HepG2 (cell line): Measurements from ENCODE around the gene TAF8. TPM values are rescaled to one million over a fixed set of nuclear protein-coding genes. Genes with fewer than 3 reads are reported as not detected.

Experiments
- FOSL1 ChIP-seq: sonication (generic); formaldehyde crosslinking; IDR thresholded peaks from 2 replicates; pipeline ENCODE4 v1.9.0; 2021; ENCODE audit warnings: missing genetic modification reagents, borderline replicate concordance
- GTF2F1 ChIP-seq: fragments of 150-350 bp; IDR thresholded peaks from 2 replicates; pipeline ENCODE4 v1.6.1; 2014; ENCODE audit warnings: low read length
- NR2F1 ChIP-seq, 2 experiments: fragments of 450-650 bp in 1 of 2; formaldehyde crosslinking in 1 of 2; IDR thresholded peaks; 2 replicates each; pipeline versions ENCODE4 v1.5.0 to v1.6.1; 2016 to 2020; ENCODE audit warnings: mild to moderate bottlenecking in 1 of 2, missing compliant biosample characterization in 1 of 2, missing genetic modification reagents in 1 of 2, moderate library complexity in 1 of 2
- PHF21A ChIP-seq: sonication (generic); formaldehyde crosslinking; IDR thresholded peaks from 2 replicates; pipeline ENCODE4 v1.5.0; 2020; ENCODE audit warnings: mild to moderate bottlenecking, missing genetic modification reagents
- ZNF383 ChIP-seq: sonication (generic); formaldehyde crosslinking; IDR thresholded peaks from 2 replicates; pipeline ENCODE4 v1.4.0; 2020; ENCODE audit warnings: missing genetic modification reagents, mild to moderate bottlenecking, borderline replicate concordance
- polyA plus RNA-seq, 8 experiments: library from polyadenylated mRNA; depleted of rRNA in 3 of 8; stranded (reverse) in 7 of 8; unstranded in 1 of 8; fragments of >200 nt; fragmentation: Illumina TruSeq in 4 of 8; extraction: Trizol in 4 of 8; gene quantifications; 2 replicates each; pipeline versions ENCODE4 v1.2.1 to v1.2.3, GENCODE V29; 2011 to 2016; ENCODE audit warnings: low read depth in 4 of 8, missing spikeins in 1 of 8, mixed read lengths in 1 of 8; ENCODE audit not compliant: insufficient read depth in 1 of 8
- total RNA-seq, 5 experiments: library from RNA; depleted of rRNA; stranded (reverse); fragments of >200 nt; fragmentation: Illumina TruSeq; extraction: Trizol; gene quantifications; 2 replicates each; pipeline ENCODE4 v1.2.3, GENCODE V29; 2016; ENCODE audit warnings: low read depth in 1 of 5
- TF ChIP-seq, protein P1 (sequence below): sonication (generic); formaldehyde crosslinking; IDR thresholded peaks from 2 replicates; pipeline ENCODE4 v1.5.1; 2020; ENCODE audit warnings: missing genetic modification reagents, mild to moderate bottlenecking, borderline replicate concordance
- TF ChIP-seq, protein P2 (sequence below): sonication (generic); formaldehyde crosslinking; IDR thresholded peaks from 2 replicates; pipeline ENCODE4 v1.5.1; 2020; ENCODE audit warnings: missing genetic modification reagents, mild to moderate bottlenecking, borderline replicate concordance
- TF ChIP-seq, protein P3 (sequence below): sonication (generic); formaldehyde crosslinking; IDR thresholded peaks from 2 replicates; pipeline ENCODE4 v1.4.0; 2020; ENCODE audit warnings: missing genetic modification reagents, borderline replicate concordance
- TF ChIP-seq, protein P4 (sequence below): sonication (generic); formaldehyde crosslinking; IDR thresholded peaks from 2 replicates; pipeline ENCODE4 v1.5.0; 2020; ENCODE audit warnings: mild to moderate bottlenecking, missing genetic modification reagents, moderate library complexity
- TF ChIP-seq, protein P5 (sequence below): sonication (generic); formaldehyde crosslinking; IDR thresholded peaks from 2 replicates; pipeline ENCODE4 v1.5.0; 2020; ENCODE audit warnings: mild to moderate bottlenecking, missing genetic modification reagents

Gene TAF8
- total and polyA plus RNA-seq, 2 of the 13 experiments (the other 11 are each of a cell fraction or from before 2014, with no cell fraction given) = 25.2 to 25.8 TPM

DNA sequence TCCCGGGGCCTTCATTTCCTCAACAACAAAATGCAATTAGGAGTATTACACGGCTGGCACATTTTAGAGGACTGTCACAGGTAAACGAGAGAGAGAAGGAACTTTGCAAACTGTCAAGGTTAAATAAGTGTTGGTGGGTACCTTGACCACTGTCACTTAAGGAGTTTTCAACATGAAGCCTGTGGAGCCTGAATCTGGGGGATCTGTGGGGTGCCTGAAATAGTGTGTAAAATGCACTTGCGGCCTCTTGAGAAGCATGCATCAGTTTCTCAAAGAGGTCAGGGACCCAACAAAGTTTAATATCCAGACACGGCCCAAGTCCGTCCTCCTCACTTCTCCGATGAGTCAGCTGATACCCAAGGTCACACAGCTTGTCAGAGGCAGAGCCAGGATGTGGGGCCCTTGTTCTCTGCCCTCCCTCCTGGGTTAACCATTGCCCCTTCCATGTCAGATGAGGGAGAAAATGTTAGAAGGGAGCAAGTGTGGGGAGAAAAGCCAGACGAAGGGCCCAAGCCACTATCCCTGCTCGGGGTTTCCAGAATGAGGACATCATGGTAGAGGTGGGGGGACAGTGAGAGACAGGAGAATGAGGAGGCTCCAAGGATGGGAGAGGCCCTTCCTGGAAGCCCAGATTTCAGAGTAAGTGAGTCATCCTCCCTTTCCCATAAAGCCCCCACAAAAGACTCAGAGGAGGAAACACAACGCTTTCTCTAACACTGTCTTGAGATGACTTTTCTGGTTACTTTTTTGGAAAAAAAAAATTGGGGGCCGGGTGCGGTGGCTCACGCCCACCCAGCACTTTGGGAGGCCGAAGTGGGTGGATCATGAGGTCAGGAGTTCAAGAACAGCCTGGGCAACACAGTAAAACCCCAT lies 49.9 kb downstream of the TAF8 start (continued):
- no peak for TF ChIP-seq ZNF383 (CRISPR knock-in tag)
- TF ChIP-seq, protein P1, sequence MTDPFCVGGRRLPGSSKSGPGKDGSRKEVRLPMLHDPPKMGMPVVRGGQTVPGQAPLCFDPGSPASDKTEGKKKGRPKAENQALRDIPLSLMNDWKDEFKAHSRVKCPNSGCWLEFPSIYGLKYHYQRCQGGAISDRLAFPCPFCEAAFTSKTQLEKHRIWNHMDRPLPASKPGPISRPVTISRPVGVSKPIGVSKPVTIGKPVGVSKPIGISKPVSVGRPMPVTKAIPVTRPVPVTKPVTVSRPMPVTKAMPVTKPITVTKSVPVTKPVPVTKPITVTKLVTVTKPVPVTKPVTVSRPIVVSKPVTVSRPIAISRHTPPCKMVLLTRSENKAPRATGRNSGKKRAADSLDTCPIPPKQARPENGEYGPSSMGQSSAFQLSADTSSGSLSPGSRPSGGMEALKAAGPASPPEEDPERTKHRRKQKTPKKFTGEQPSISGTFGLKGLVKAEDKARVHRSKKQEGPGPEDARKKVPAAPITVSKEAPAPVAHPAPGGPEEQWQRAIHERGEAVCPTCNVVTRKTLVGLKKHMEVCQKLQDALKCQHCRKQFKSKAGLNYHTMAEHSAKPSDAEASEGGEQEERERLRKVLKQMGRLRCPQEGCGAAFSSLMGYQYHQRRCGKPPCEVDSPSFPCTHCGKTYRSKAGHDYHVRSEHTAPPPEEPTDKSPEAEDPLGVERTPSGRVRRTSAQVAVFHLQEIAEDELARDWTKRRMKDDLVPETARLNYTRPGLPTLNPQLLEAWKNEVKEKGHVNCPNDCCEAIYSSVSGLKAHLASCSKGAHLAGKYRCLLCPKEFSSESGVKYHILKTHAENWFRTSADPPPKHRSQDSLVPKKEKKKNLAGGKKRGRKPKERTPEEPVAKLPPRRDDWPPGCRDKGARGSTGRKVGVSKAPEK (CRISPR knock-in tag) = no peak
- TF ChIP-seq, protein P2, sequence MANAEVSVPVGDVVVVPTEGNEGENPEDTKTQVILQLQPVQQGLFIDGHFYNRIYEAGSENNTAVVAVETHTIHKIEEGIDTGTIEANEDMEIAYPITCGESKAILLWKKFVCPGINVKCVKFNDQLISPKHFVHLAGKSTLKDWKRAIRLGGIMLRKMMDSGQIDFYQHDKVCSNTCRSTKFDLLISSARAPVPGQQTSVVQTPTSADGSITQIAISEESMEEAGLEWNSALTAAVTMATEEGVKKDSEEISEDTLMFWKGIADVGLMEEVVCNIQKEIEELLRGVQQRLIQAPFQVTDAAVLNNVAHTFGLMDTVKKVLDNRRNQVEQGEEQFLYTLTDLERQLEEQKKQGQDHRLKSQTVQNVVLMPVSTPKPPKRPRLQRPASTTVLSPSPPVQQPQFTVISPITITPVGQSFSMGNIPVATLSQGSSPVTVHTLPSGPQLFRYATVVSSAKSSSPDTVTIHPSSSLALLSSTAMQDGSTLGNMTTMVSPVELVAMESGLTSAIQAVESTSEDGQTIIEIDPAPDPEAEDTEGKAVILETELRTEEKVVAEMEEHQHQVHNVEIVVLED (CRISPR knock-in tag) = no peak
- TF ChIP-seq, protein P3, sequence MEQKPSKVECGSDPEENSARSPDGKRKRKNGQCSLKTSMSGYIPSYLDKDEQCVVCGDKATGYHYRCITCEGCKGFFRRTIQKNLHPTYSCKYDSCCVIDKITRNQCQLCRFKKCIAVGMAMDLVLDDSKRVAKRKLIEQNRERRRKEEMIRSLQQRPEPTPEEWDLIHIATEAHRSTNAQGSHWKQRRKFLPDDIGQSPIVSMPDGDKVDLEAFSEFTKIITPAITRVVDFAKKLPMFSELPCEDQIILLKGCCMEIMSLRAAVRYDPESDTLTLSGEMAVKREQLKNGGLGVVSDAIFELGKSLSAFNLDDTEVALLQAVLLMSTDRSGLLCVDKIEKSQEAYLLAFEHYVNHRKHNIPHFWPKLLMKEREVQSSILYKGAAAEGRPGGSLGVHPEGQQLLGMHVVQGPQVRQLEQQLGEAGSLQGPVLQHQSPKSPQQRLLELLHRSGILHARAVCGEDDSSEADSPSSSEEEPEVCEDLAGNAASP (CRISPR knock-in tag) = no peak
- TF ChIP-seq NR2F1 (CRISPR knock-in tag; IDR thresholded peaks at IDR 0.05) = peak in 1 of 2 experiments; percentile 30; a peak in 1 of 4 replicates
- no peak for TF ChIP-seq PHF21A (CRISPR knock-in tag)
- TF ChIP-seq, protein P4, sequence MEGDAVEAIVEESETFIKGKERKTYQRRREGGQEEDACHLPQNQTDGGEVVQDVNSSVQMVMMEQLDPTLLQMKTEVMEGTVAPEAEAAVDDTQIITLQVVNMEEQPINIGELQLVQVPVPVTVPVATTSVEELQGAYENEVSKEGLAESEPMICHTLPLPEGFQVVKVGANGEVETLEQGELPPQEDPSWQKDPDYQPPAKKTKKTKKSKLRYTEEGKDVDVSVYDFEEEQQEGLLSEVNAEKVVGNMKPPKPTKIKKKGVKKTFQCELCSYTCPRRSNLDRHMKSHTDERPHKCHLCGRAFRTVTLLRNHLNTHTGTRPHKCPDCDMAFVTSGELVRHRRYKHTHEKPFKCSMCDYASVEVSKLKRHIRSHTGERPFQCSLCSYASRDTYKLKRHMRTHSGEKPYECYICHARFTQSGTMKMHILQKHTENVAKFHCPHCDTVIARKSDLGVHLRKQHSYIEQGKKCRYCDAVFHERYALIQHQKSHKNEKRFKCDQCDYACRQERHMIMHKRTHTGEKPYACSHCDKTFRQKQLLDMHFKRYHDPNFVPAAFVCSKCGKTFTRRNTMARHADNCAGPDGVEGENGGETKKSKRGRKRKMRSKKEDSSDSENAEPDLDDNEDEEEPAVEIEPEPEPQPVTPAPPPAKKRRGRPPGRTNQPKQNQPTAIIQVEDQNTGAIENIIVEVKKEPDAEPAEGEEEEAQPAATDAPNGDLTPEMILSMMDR (CRISPR knock-in tag) = no peak
- TF ChIP-seq GTF2F1 = no peak
- TF ChIP-seq FOSL1 (CRISPR knock-in tag) = peak; percentile 29; the same call in 1 of the 2 replicates
- TF ChIP-seq, protein P5, sequence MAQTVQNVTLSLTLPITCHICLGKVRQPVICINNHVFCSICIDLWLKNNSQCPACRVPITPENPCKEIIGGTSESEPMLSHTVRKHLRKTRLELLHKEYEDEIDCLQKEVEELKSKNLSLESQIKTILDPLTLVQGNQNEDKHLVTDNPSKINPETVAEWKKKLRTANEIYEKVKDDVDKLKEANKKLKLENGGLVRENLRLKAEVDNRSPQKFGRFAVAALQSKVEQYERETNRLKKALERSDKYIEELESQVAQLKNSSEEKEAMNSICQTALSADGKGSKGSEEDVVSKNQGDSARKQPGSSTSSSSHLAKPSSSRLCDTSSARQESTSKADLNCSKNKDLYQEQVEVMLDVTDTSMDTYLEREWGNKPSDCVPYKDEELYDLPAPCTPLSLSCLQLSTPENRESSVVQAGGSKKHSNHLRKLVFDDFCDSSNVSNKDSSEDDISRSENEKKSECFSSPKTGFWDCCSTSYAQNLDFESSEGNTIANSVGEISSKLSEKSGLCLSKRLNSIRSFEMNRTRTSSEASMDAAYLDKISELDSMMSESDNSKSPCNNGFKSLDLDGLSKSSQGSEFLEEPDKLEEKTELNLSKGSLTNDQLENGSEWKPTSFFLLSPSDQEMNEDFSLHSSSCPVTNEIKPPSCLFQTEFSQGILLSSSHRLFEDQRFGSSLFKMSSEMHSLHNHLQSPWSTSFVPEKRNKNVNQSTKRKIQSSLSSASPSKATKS (CRISPR knock-in tag) = no peak
